ENCODE measurements around the gene NBEAL1. TPM values are rescaled to one million over a fixed set of nuclear protein-coding genes. Genes with fewer than 3 reads are reported as not detected.
"Not testable (repeated sequence)": the region's sequence is repeated elsewhere in the genome, so short reads cannot be mapped to it uniquely, and the experiment has no call there.

The NBEAL1 gene
- total RNA-seq, 2 experiments from 2014 or later, result 8.3 to 11.2 TPM

DNA sequence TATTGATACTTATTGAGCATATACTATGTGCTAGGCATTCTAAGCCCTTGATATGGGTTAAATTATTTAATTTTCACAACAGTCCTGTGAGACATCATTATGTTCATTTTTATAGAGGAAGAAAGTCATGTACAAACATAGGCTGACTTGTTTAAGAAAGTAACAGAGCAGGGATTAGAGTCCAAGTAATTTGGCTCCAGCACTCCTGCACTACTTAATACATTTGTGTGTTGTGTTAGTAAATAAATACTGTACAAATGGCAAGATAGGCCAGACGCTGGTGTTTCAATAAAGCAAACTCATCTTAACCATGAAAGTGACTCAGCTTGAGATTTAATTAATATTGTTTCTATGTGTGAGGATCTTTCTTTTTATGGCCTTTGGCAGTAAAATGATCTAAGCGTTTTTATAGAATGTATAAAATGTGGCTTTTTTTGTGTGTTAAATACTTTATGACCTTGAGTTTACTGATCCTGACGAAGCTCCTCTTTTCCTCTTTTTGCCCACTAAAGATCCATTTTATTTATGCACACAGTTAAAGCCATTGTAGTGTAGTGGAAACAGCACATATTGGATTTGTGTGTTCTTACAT, 21.3 kb downstream of the NBEAL1 start:
- peaks cover 5% of the 10 kb centered on the region for H3K36me3 Mint-ChIP-seq (ENCODE audit: low read depth)
- H3K27me3 Mint-ChIP-seq, result no peaks in the 10 kb centered on the region
- H3K4me1 Mint-ChIP-seq (ENCODE audit: low read depth), result no peaks in the 10 kb centered on the region
- TF ChIP-seq, protein P1, sequence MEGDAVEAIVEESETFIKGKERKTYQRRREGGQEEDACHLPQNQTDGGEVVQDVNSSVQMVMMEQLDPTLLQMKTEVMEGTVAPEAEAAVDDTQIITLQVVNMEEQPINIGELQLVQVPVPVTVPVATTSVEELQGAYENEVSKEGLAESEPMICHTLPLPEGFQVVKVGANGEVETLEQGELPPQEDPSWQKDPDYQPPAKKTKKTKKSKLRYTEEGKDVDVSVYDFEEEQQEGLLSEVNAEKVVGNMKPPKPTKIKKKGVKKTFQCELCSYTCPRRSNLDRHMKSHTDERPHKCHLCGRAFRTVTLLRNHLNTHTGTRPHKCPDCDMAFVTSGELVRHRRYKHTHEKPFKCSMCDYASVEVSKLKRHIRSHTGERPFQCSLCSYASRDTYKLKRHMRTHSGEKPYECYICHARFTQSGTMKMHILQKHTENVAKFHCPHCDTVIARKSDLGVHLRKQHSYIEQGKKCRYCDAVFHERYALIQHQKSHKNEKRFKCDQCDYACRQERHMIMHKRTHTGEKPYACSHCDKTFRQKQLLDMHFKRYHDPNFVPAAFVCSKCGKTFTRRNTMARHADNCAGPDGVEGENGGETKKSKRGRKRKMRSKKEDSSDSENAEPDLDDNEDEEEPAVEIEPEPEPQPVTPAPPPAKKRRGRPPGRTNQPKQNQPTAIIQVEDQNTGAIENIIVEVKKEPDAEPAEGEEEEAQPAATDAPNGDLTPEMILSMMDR (IDR thresholded peaks at IDR 0.05), result no peak
- no peaks in the 10 kb centered on the region for H3K9me3 Mint-ChIP-seq
- no peak overlapping the region for H3K27ac ChIP-seq (ENCODE audit: low read depth in 1 of 2, low read length in 2 of 2)
- no peaks in the 10 kb centered on the region for H3K4me1 ChIP-seq (ENCODE audit: insufficient read depth, low read length)
- intact Hi-C loops (cut with DNase I, micrococcal nuclease), result no loop called here
- H3K36me3 ChIP-seq (ENCODE audit: insufficient read depth, low read length), result no peaks in the 10 kb centered on the region
- H3K4me3 ChIP-seq (ENCODE audit: low read length), result no peak overlapping the region
- CTCF ChIA-PET, result no interaction called here
- H3K9me3 ChIP-seq (ENCODE audit: control insufficient read depth in 1 of 2, insufficient read depth in 1 of 2, low read length in 2 of 2), result peaks cover 0 to 6% of the 10 kb centered on the region in 2 experiments
- no peaks in the 10 kb centered on the region for H3K27me3 ChIP-seq (ENCODE audit: control insufficient read depth in 1 of 2, insufficient read depth in 2 of 2, low read length in 2 of 2)
- H3K27ac Mint-ChIP-seq, result no peak overlapping the region
- no peak overlapping the region for H3K4me3 Mint-ChIP-seq
- ATAC-seq (ENCODE audit: poor library complexity) (no peak), DNase-seq (no peak)
- POLR2A ChIA-PET, result no interaction called here

DNA sequence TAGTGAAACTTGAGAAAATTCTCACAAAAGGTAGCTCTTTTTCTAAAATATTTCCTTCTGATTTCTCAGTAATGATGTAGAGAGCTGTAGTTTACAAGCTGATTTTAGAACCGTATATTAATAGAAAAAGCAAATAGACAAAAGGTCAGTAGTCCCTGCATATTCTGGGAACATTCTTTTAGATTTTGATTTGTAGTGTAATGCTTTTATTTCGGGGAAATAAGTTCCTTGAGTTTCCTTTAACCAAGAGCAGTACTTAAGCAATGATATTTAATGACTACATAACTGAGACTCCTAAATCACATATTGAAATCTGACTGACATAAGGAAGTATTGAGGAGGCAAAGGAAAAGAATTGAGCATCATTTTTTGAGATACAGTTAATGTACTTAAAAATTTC, 22.4 kb downstream of the NBEAL1 start:
- intact Hi-C loops (cut with DNase I, micrococcal nuclease), result no loop called here
- TF ChIP-seq, protein P1 (IDR thresholded peaks at IDR 0.05), result no peak
- Histone ChIP-seq H3K4me1 (ENCODE audit: insufficient read depth, low read length) (no peaks in the 10 kb centered on the region), H3K36me3 (ENCODE audit: insufficient read depth, low read length) (no peaks in the 10 kb centered on the region), H3K9me3 (ENCODE audit: control insufficient read depth in 1 of 2, insufficient read depth in 1 of 2, low read length in 2 of 2) (peaks cover 0 to 6% of the 10 kb centered on the region in 2 experiments), H3K27ac (ENCODE audit: low read depth in 1 of 2, low read length in 2 of 2) (no peak overlapping the region), H3K4me3 (ENCODE audit: low read length) (no peak overlapping the region), H3K27me3 (ENCODE audit: control insufficient read depth in 1 of 2, insufficient read depth in 2 of 2, low read length in 2 of 2) (no peaks in the 10 kb centered on the region)
- H3K27ac Mint-ChIP-seq, result no peak overlapping the region
- POLR2A ChIA-PET, result no interaction called here
- no peaks in the 10 kb centered on the region for H3K27me3 Mint-ChIP-seq
- H3K36me3 Mint-ChIP-seq (ENCODE audit: low read depth), result peaks cover 15% of the 10 kb centered on the region
- no peak for DNase-seq
- CTCF ChIA-PET, result no interaction called here
- H3K4me1 Mint-ChIP-seq (ENCODE audit: low read depth), result no peaks in the 10 kb centered on the region
- no peak overlapping the region for H3K4me3 Mint-ChIP-seq
- no peaks in the 10 kb centered on the region for H3K9me3 Mint-ChIP-seq
- no peak for ATAC-seq (ENCODE audit: poor library complexity)

DNA sequence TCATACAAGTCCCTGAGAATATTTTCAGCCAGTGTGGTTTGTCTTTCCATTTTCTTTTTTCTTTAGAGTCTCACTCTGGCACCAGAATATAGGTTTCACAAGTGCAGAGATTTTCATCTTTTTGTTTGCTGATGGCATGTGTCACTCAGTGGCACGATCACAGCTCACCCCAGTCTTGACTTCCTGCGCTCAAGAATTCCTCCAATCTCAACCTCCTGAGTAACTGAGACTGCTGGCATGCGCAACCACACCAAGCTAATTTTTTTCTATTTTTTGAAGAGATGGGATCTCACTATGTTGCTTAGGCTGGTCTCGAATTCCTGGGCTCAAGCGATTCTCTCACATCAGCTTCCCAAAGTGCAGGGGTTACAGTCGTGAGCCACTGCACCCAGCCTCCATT, 23.9 kb downstream of the NBEAL1 start:
- Mint-ChIP-seq H3K36me3 (ENCODE audit: low read depth) (peaks cover 19% of the 10 kb centered on the region), H3K27ac (no peak overlapping the region), H3K27me3 (no peaks in the 10 kb centered on the region), H3K4me3 (no peak overlapping the region), H3K4me1 (ENCODE audit: low read depth) (no peaks in the 10 kb centered on the region), H3K9me3 (no peaks in the 10 kb centered on the region)
- Histone ChIP-seq H3K4me1 (ENCODE audit: insufficient read depth, low read length) (no peaks in the 10 kb centered on the region), H3K4me3 (ENCODE audit: low read length) (no peak overlapping the region), H3K36me3 (ENCODE audit: insufficient read depth, low read length) (no peaks in the 10 kb centered on the region), H3K9me3 (ENCODE audit: control insufficient read depth in 1 of 2, insufficient read depth in 1 of 2, low read length in 2 of 2) (no peaks in the 10 kb centered on the region), H3K27me3 (ENCODE audit: control insufficient read depth in 1 of 2, insufficient read depth in 2 of 2, low read length in 2 of 2) (no peaks in the 10 kb centered on the region), H3K27ac (ENCODE audit: low read depth in 1 of 2, low read length in 2 of 2) (no peak overlapping the region)
- DNase-seq (no peak), ATAC-seq (ENCODE audit: poor library complexity) (no peak)
- TF ChIP-seq, protein P1 (IDR thresholded peaks at IDR 0.05), result no peak
- intact Hi-C loops (cut with DNase I, micrococcal nuclease), result no loop called here
- CTCF ChIA-PET, result no interaction called here
- POLR2A ChIA-PET, result no interaction called here

DNA sequence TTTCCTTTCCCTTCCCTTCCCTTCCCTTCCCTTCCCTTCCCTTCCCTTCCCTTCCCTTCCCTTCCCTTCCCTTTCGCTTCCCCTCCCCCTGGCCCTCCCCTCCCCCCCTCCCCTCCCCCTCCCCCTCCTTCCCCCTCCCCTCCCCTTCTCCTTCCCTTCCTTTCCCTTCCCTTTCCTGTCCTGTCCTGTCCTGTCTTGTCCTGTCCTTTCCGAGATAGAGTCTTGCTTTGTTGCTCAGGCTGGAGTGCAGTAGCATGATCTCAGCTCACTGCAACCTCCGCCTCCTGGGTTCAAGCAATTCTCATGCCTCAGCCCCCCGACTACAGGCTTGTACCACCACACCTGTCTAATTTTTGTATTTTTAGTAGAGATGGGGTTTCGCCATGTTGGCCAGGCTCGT, 24.5 kb downstream of the NBEAL1 start:
- H3K36me3 ChIP-seq (ENCODE audit: insufficient read depth, low read length); H3K4me1 Mint-ChIP-seq (ENCODE audit: low read depth); DNase-seq; ATAC-seq (ENCODE audit: poor library complexity); H3K27ac Mint-ChIP-seq; CTCF ChIA-PET; H3K9me3 ChIP-seq (ENCODE audit: control insufficient read depth in 1 of 2, insufficient read depth in 1 of 2, low read length in 2 of 2); H3K27ac ChIP-seq (ENCODE audit: low read depth in 1 of 2, low read length in 2 of 2); intact Hi-C loops (cut with DNase I, micrococcal nuclease); H3K9me3 Mint-ChIP-seq; H3K4me3 Mint-ChIP-seq; POLR2A ChIA-PET; H3K27me3 ChIP-seq (ENCODE audit: control insufficient read depth in 1 of 2, insufficient read depth in 2 of 2, low read length in 2 of 2); H3K4me3 ChIP-seq (ENCODE audit: low read length); H3K4me1 ChIP-seq (ENCODE audit: insufficient read depth, low read length); H3K27me3 Mint-ChIP-seq: not testable (repeated sequence)
- peaks cover 19% of the 10 kb centered on the region for H3K36me3 Mint-ChIP-seq (ENCODE audit: low read depth)
